ENCODE data around the gene FYB1.

The FYB1 gene

GRCh38 chr5:39121315-39121714 is 98.0 kb downstream of the FYB1 start:
- DNase-seq (ENCODE audit: low read depth in 2 of 2), result no peak

- DNase-seq (ENCODE audit: low read depth in 2 of 2), result no peak
These were observed 99.3 kb downstream of the FYB1 start for GRCh38 chr5:39120052-39120420.

GRCh38 chr5:39119404-39120051 is 99.8 kb downstream of the FYB1 start:
- DNase-seq (ENCODE audit: low read depth in 2 of 2), result no peak

GRCh38 chr5:39118638-39119037 is 100.7 kb downstream of the FYB1 start:
- no peak for DNase-seq (ENCODE audit: low read depth in 2 of 2)

- DNase-seq (ENCODE audit: low read depth in 2 of 2), result no peak
These were observed 102.0 kb downstream of the FYB1 start for GRCh38 chr5:39117401-39117800.

GRCh38 chr5:39116344-39117170 is 102.8 kb downstream of the FYB1 start:
- DNase-seq (ENCODE audit: low read depth in 2 of 2), result no peak

- DNase-seq (ENCODE audit: low read depth in 2 of 2), result no peak
These were observed 103.6 kb downstream of the FYB1 start for GRCh38 chr5:39115644-39116343.

- DNase-seq (ENCODE audit: low read depth in 2 of 2), result no peak
These were observed 105.2 kb downstream of the FYB1 start for GRCh38 chr5:39114155-39114554.

- no peak for DNase-seq (ENCODE audit: low read depth in 2 of 2)
These were observed 105.9 kb downstream of the FYB1 start for GRCh38 chr5:39113354-39113953.

- DNase-seq (ENCODE audit: low read depth in 2 of 2), result no peak
These were observed 109.8 kb downstream of the FYB1 start for GRCh38 chr5:39109606-39110005.

GRCh38 chr5:39108987-39109386 is 110.4 kb downstream of the FYB1 start:
- DNase-seq (ENCODE audit: low read depth in 2 of 2), result no peak

GRCh38 chr5:39107350-39107749 is 112.0 kb downstream of the FYB1 start:
- no peak for DNase-seq (ENCODE audit: low read depth in 2 of 2)

GRCh38 chr5:39106322-39106721 is 113.0 kb downstream of the FYB1 start:
- DNase-seq (ENCODE audit: low read depth in 2 of 2), result no peak

- no peak for DNase-seq (ENCODE audit: low read depth in 2 of 2)
These were observed 115.1 kb downstream of the FYB1 start for GRCh38 chr5:39104221-39104620.

- no peak for DNase-seq (ENCODE audit: low read depth in 2 of 2)
These were observed 116.6 kb downstream of the FYB1 start for GRCh38 chr5:39102684-39103155.

- DNase-seq (ENCODE audit: low read depth in 2 of 2), result no peak
These were observed 118.4 kb downstream of the FYB1 start for GRCh38 chr5:39100851-39101396.

GRCh38 chr5:39100301-39100850 is 119.0 kb downstream of the FYB1 start:
- DNase-seq (ENCODE audit: low read depth in 2 of 2), result no peak

- DNase-seq (ENCODE audit: low read depth in 2 of 2), result no peak
These were observed 119.5 kb downstream of the FYB1 start for GRCh38 chr5:39099831-39100230.

- DNase-seq (ENCODE audit: low read depth in 2 of 2), result no peak
These were observed 126.0 kb downstream of the FYB1 start for GRCh38 chr5:39093352-39093751.

GRCh38 chr5:39092581-39093351 is 126.6 kb downstream of the FYB1 start:
- DNase-seq (ENCODE audit: low read depth in 2 of 2), result no peak

Measured in stimulated activated CD8-positive, alpha-beta memory T cell treated with anti-CD3 and anti-CD28 coated beads, Interleukin-7, amount 100 ng/mL, for 1 hour (primary cell).